ENCODE results near the gene LASP1.

The LASP1 gene

GRCh38 chr17:38869526-38870258, at the start of gene LASP1:
Gene LASP1 (plus strand): TSS chr17:38870058. CDS start chr17:38870190, 132 bp downstream.
- peak; percentile 93 for DNase-seq

DNA sequence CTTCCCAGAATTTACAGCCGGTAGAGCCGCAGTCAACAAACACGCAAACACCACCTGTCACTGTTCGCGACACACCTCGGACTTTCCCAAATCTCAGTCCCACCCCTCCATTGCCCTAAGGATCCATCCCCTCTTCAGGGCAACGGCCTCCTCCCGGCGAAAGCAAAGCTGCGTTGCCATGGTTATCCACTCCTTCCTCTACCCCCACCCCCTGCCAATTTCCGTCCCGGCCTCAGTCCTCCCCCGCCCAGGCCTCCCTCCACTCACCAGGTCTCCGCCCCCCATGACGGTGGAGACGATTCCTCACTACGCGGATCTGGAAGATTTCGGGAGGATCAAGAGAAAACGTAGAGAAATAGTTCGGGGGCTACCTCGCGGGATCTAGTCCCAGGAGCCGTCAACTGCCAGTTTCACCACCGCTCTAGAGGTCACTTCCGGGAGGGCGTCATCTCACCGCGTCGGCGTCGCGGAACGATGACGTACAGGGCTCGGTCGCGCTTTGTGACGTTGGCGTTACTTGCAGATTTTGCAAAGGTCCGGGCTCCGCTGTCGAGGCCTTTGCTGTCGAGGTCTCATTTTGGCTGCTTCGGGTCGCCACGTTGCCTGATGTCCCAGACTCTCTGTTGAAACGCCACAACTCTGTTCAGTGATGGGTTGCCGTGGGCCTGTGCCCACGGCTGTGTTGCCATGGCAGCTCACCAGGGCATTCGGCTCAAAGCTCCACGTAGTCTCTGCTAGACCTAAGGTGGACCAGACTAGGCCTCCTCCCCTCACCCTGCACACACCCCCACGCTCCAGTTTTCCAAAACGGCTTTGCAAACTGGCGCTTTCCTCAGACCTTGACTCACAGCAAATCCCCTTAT, 44.7 kb upstream of the LASP1 start, which contains the start of gene CWC25:
Gene CWC25 (minus strand): TSS at position 423 of the 863 bp plus-strand sequence. CDS start 138 bp downstream, at position 285.
- DNase-seq, result peak; percentile 96

GRCh38 chr17:38825762-38826247, 44.1 kb upstream of the LASP1 start:
- DNase-seq, result no peak

GRCh38 chr17:38844261-38844757, 25.5 kb upstream of the LASP1 start:
- DNase-seq, result no peak

- no peak for DNase-seq
Measured at GRCh38 chr17:38848557-38848891, 21.3 kb upstream of the LASP1 start.

GRCh38 chr17:38848939-38849605, 20.8 kb upstream of the LASP1 start:
- DNase-seq, result no peak

GRCh38 chr17:38850374-38850773, 19.5 kb upstream of the LASP1 start:
- no peak for DNase-seq

GRCh38 chr17:38851434-38851833, 18.4 kb upstream of the LASP1 start:
- no peak for DNase-seq

- no peak for DNase-seq
Measured at GRCh38 chr17:38852771-38853291, 17.0 kb upstream of the LASP1 start.

GRCh38 chr17:38853292-38854219, 16.3 kb upstream of the LASP1 start, which contains the start of gene RPL23:
Gene RPL23 (minus strand): TSS chr17:38853721. CDS start chr17:38853710, 11 bp downstream.
- DNase-seq, result peak; percentile 98

GRCh38 chr17:38855101-38855714, 14.7 kb upstream of the LASP1 start:
- peak; percentile 90 for DNase-seq

GRCh38 chr17:38857271-38857670, 12.6 kb upstream of the LASP1 start:
- no peak for DNase-seq

- peak; percentile 62 for DNase-seq
Measured at GRCh38 chr17:38861399-38861843, 8.4 kb upstream of the LASP1 start.

GRCh38 chr17:38864636-38865398, 5.0 kb upstream of the LASP1 start:
- DNase-seq, result peak; percentile 65

DNA sequence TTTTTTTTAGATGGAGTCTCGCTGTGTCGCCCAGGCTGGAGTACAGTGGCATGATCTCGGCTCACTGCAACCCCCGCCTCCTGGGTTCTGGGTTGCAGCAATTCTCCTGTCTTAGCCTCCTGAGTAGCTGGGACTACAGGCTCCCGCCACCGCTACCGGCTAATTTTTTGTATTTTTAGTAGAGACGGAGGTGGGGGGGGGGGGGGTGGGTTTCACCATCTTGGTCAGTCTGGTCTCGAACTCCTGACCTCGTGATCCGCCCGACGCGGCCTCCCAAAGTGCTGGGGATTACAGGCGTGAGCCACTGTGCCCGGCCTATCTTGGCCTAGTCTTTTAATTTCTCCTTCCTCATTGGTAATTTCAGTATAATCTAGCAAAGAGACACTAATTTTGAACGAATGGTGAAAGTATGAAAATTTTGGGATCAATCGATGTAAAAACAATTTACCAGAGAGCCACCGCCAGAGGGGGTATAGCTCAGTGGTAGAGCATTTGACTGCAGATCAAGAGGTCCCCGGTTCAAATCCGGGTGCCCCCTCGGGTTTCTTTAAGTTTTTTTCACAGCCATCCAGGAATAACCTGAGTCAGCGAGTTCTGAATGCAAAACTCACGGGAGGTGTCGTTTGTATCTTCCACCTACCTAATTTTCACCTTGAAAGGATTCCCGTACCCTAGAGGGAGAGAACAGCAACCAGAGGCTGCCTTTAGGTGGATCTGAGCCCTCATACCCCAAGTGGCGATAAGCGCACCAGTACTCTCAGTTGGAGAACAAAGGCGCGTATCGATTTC, 2.5 kb upstream of the LASP1 start:
- peak; percentile 78 for DNase-seq

DNA sequence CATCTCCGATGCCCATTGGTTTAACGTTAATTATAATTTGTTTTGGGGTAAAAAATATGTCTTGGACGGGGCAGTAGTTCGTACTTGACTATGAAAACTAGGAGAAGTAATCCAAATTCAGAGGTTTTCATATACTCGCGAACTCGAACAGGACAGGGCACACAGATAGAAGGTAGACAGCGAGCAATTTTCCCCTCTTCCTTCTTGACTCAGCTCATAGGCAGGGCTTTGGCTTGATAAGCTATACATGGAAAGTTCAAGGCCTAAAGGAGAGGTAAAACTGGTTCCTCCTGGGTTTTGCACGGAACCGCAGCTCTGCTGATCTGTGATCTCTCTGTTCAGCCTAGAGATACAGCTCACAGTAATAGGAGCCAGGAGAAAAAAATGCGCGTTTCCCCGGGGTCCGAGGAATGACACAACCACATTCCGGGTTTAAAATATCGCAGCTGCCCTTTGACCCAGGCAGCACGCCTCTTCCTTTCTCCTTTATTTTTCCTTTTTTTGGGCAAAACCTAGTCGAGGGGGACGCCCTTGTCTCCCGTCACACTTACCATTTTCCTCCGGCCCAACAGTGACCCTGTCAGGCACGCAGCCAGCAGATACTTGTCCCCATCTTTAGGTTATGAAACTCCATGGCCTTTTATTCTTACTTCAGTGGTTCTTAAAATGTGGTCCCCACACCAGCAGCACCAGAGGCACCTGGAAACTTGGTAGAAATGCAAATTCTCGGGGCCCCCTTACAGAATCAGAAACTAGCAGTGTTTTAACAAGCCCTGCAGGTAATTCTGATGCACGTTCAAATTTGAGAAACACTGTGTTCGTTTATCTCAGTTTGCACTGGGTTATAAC, 1.7 kb upstream of the LASP1 start:
- peak; percentile 86 for DNase-seq

DNA sequence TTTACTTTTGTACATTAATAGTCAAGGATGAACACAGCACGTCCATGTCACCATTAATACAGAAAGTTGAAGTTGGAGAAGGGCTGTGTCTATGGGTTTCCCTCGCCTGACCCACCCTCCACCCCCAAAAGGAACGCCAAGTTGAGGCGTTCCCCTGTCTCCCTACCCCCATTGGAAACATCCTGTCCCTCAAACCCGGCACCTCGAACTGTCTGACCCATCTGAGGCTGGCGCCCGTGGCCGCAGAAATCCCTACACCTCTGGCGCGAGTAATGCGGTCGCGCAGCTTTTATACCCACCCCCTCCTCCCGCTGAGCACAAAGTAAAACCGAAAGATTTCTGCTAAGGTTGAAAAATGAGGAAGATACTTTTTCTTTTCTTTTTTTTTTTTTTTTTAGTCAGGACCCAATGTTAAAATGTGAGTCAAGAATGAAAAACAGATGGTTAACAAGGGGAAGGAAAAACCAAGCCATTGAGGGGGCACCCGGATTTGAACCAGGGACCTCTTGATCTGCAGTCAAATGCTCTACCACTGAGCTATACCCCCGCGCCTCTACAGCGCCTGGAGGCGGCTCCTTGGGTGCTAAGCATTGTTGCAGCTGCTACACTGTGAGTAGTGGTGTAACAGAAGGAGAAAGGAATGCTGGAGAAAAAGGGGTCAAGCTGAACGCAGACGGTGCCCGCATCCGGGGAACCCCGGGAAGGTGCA, 887 bp upstream of the LASP1 start:
- peak; percentile 91 for DNase-seq

Data from fibroblast of skin of right quadriceps (primary cell).